DMS53 treated with DMSO at 0.1 percent for 48 hours (cell line): Measurements from ENCODE around the gene TDP1.
A peak's percentile ranks its signal among the peaks of the same experiment; 100 is the strongest.

Experiments
- DNase-seq: peaks from one replicate; lab custom pipeline; 2025; ENCODE audit not compliant: unreplicated experiment; lab: John Stamatoyannopoulos, UW

TDP1 gene

GRCh38 chr14:89955745-89956660, at the start of gene TDP1:
Gene TDP1, plus strand, starts transcription at chr14:89955927. Its CDS starts 7,188 bp downstream, at chr14:89963115.
- peak; percentile 82 for DNase-seq

- no peak for DNase-seq
Measured at GRCh38 chr14:89906000-89906399, 49.7 kb upstream of the TDP1 start.

DNA sequence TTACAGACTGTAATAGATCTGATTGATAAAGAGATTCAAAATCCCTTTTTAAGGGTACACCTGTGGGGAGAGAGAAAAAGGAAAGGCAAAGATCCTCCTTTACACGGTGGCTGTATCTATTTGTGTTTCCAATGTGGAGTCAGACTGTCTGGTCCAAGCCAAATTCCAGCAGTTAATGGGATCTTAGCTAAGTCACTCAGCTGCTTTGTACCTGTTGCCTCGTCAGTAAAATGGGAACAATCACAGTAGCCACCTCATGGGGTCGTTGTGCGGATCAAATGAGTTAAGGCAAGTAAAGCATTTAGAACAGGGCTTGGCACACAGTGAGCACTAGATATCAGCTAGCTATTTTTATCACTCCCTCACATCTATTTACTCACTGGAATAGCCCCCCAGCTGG, 48.1 kb upstream of the TDP1 start:
- no peak for DNase-seq

DNA sequence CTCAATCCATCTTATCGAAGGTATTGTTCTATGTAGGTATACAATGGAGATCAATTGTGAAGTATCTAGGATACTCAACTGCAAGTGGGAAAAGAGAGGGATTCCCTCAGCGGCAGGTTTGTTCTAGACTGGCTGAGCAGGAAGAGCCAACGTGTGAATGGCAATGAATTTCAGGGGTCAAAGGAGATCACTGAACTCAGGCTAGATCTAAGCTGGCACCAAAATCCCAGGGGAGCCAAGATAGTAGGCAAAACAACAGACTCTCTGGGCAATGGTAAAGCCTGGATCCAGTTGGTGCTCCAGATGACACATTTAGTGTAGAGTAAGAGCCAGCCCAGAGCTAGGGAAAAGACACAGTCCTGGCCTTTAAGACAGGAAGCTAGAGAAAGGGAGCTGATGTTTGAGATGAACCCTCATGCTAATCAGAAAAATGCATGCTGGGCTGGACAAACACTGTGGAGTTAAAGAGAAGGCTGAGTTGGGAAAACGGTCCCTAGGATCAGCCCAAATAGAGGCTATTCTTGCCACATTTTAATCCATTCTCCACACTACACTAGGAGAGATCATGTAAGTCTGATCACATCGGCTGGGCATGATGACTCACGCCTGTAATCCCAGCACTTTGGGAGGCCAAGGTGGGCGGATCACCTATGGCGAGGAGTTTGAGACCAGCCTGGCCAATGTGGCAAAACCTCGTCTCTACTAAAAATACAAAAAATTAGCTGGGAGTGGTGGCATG, 46.8 kb upstream of the TDP1 start:
- DNase-seq: no peak

GRCh38 chr14:89909586-89909985, 46.1 kb upstream of the TDP1 start:
- no peak for DNase-seq

- DNase-seq: no peak
Measured at GRCh38 chr14:89910691-89911009, 45.1 kb upstream of the TDP1 start.

GRCh38 chr14:89911010-89911919, 44.5 kb upstream of the TDP1 start:
- DNase-seq: no peak

DNA sequence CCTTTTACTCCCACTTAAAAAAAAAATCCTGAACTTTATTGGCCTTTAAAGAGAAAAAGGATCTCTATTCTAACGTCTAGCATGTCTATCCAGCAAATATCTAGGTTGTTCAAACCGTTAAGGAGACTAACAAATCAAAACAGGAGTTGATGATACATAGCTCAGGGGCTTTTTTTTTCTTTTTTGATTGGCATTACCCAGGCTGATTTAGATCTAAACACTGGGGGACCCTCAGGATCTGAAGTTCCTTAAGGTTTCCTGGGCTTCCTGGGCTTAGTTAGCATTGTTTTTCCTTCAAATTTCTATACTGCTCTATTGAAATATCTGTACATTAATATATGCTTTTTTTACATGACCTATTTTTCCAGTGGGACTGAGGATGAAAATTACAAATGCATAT, 43.5 kb upstream of the TDP1 start:
- DNase-seq: no peak

DNA sequence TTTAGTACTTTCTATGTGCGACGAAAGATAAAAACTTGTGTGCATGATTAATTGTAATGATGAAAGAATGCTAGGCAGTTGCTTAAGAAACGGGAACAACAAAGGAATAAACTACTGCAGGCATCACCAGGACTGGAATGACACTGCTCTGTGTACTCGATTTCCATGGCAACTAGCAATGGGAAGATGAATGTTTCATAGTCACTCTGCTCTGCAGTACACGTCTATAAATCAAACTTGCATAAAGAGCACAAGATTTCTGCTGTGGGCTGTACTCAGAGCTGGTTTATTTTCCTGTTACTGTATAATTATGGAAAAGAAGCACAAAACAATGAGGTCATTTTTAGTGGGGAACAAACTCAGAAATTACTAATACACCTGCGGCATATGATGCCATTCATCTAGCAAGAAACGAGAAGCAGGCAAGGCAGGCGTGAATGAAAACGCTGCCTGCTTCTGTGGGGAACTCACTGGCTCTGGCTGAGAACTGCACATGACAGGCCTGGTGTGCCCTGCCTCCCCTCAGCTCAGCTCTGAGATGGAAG, 43.0 kb upstream of the TDP1 start:
- no peak for DNase-seq

DNA sequence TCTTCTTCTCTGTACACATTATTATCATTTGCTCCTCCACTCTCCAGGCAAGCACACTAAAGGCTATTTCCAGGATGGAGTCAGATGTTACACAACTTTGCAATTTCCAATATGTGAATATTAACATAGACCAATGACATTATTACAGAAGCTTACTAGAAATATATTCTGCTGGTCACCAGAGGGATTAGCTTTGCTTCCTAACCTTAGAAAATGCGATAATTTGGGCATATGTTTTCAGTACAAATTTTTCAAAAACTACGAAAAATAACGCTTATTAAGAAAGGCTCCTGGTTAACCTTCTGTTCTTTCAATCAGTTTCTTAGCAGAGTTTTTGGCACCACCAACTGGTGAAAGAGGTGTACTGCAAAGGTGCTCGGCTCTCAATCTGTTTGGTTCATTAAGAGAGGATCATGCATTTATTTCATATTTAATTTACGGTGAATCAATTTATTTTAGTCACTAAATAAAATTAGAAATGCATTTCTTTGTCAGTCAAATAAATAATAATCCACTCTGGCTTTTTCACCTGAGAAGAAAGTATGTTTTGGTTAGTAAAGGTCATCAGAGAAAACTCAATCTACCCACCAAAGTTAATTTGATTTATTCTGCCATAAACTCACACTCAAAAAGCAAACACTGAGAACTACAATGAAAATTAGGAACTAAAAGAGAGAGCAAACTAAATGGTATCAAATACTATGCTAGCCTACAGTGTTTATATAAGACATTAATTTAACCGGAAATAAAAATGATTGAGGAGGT, 40.4 kb upstream of the TDP1 start:
- DNase-seq: peak; percentile 34

DNA sequence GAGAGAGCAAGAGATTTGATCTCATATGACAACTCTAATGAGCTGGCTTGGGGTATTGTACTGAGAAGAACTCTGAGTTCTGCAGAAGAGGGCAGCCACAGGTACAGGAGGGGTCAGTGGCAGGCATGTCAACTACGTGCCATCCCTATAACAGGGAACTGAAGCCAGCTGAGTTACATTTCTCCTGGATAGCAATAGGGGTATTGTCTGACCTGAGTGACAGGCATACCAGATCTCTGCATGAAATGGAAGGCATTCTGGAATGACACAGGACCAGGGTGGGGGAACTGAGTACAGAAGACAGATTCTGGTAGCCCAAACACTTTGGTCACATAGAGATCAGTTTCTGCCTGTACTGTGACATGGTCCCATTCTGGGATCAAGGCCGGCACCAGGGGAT, 37.0 kb upstream of the TDP1 start:
- no peak for DNase-seq

GRCh38 chr14:89920056-89920455, 35.7 kb upstream of the TDP1 start:
- DNase-seq: no peak

- DNase-seq: no peak
Measured at GRCh38 chr14:89921346-89921745, 34.4 kb upstream of the TDP1 start.

DNA sequence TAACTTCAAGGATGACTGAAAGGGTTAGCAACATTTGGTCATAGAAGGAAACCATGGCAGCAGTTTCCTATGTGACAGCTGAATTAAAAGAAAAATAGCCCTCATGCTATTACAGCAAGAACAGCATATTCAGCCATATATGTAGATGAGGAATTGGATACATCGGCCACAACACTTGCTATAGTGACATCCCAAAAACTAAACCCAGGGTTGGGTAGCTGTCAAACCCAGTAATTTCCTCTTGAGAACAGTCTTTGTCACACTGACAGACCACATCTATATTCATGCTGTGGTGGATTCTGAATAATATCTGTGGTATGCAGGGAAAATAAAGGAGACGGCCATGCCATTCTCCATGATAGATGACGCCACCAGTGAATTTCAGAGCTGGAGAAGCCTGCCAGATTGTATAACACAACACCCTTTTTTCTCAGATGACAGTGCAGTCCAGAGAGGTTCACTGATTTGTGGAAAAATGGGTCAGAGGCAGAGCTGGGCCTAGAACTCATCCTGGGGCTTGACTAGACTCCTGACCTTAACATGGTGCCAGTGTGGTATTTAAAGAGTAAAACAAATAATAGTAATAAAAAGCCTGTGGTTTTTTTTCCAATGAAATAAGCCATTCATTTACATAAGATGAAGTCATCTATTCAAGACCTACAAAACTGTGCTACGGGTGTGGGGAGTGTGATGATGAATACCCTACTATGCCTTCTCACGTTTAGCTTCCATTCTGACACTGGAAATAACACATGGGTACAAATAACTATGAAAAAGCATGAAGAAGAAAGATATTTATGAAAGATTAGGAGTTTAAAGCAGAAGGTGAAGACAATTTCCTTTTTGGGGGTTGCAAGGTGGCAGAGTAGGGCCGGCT, 33.5 kb upstream of the TDP1 start:
- no peak for DNase-seq

GRCh38 chr14:89924268-89924667, 31.5 kb upstream of the TDP1 start:
- no peak for DNase-seq

DNA sequence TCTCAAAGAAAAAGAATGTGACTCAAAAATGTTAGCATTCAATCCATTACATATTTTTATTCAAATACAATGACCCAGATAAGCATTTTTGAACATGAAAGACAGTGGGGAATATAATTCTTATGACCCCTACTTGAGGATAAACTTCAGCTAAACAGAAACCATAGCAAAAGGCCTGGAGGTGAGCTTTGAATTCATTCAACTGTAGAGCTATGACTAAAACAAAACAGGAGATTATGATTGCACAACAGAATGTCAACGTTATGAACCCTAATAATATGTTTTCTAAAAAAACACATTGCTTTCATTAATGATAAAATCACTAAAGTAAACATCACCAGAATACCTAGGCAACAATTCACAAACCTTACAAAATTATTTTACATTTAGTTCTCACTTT, 29.0 kb upstream of the TDP1 start:
- no peak for DNase-seq

DNA sequence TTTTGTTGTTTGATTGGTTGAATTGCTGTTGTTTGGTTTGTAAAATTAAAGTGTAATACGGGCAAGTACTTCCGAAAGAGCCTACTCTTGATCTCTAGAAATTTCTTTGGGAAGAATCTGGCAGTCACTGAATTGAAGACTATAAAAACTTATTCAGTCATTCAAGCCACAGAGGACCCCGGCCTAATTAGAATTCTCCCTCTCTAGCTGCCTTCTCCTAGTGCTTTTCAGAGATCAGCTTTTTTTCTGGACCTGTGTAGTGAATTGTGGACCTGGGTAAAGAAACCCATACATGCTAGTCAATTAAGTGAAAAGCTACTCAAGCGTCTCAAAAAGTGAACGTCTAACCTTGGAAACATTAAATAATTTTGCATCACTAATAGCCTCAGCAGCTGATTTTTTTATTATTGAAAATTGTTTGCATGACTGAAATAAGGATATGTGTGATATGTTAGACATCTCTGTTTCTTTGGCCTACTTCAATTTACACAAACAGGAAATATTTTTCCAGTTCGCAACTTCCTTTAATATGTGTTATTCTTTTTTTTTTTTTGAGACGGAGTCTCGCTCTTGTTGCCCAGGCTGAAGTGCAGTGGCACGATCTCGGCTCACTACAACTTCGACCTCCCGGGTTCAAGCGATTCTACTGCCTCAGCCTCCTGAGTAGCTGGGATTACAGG, 28.4 kb upstream of the TDP1 start:
- DNase-seq: no peak

DNA sequence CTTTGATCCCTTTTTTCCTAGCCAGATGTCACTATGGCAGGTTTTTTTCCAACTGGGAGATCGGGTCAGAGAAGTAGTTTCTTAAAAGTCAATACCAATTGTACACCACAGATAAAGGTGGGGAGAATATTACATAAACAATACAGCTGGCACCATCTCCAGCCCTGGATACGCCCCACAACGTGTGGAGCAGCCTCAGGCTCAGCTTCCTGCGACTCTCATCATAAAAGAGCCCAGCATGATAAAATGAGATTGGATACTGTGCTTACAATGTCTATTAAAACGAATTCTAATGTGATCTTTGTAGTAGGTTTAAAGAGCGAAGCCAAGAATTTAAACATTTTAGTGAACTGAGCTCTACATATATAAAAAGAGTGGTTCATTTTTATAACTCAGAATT, 22.7 kb upstream of the TDP1 start:
- DNase-seq: no peak

DNA sequence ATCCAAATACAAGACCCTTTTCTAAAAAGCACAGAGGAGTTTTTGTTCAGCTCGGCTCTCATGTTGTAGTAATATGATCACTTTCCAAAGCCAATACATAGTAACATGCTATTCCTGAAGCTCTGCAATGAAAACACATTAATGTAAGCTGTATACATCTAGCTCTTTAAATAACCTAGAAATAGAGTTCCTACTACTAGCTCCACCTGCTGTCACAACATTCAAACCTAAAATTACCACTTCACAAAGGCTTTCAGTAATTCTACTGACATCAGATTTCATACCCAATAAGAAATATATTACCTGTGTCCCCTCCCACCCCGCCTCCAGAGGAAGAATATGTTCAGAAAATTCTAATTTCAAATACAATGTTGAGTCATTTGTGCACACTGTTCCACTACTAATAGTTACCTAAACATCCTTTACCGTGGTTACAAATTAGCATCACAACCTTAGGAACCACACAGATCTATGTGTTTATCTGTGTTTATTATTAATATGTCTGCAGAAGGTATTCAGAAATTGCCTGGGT, 19.0 kb upstream of the TDP1 start:
- DNase-seq: no peak
